SK-N-SH treated with all-trans-retinoic acid at 6 μM for 48 hours (cell line): ENCODE results near the gene RPL35.

Source experiments
- ATAC-seq: fragments of 200-7000 bp; cut with Tn5 transposase; 3 replicates; pipeline ENCODE4 v1.9.1; 2020; ENCODE audit warnings: mild to moderate bottlenecking, moderate library complexity
- BACH2 ChIP-seq: fragments of 250-450 bp; sonication (Bioruptor Pico); IDR thresholded peaks from 2 replicates; pipeline ENCODE4 v1.9.0; 2021; ENCODE audit warnings: mild to moderate bottlenecking, borderline replicate concordance
- CSDC2 ChIP-seq: fragments of 250-450 bp; sonication (Bioruptor Pico); IDR thresholded peaks from 2 replicates; pipeline ENCODE4 v1.5.0; 2020; ENCODE audit warnings: mild to moderate bottlenecking, moderate library complexity
- CSRNP3 ChIP-seq: fragments of 250-450 bp; sonication (Bioruptor Pico); IDR thresholded peaks from 2 replicates; pipeline ENCODE4 v1.5.1; 2021; ENCODE audit warnings: mild to moderate bottlenecking, moderate library complexity
- ESRRG ChIP-seq: fragments of 250-450 bp; sonication (Bioruptor Pico); IDR thresholded peaks from 2 replicates; pipeline ENCODE4 v1.6.1; 2021; ENCODE audit warnings: mild to moderate bottlenecking
- GLIS3 ChIP-seq: fragments of 250-450 bp; sonication (Bioruptor Pico); IDR thresholded peaks from 2 replicates; pipeline ENCODE4 v1.5.0; 2020; ENCODE audit warnings: mild to moderate bottlenecking, moderate library complexity
- ISL1 ChIP-seq: fragments of 250-450 bp; sonication (Bioruptor Pico); IDR thresholded peaks from 2 replicates; pipeline ENCODE4 v2.1.2; 2022; ENCODE audit warnings: mild to moderate bottlenecking, moderate library complexity
- OSR1 ChIP-seq: fragments of 250-450 bp; sonication (Bioruptor Pico); IDR thresholded peaks from 2 replicates; pipeline ENCODE4 v1.8.0; 2022; ENCODE audit warnings: moderate library complexity, mild to moderate bottlenecking, inconsistent platforms
- POU6F1 ChIP-seq: fragments of 250-450 bp; sonication (Bioruptor Pico); IDR thresholded peaks from 2 replicates; pipeline ENCODE4 v1.8.0; 2021; ENCODE audit warnings: low read depth, mild to moderate bottlenecking, moderate library complexity, borderline replicate concordance
- PPARA ChIP-seq: fragments of 250-450 bp; sonication (Bioruptor Pico); IDR thresholded peaks from 2 replicates; pipeline ENCODE4 v1.5.0; 2020; ENCODE audit warnings: mild to moderate bottlenecking, borderline replicate concordance
- RARB ChIP-seq: fragments of 250-450 bp; sonication (Bioruptor Pico); IDR thresholded peaks from 2 replicates; pipeline ENCODE4 v1.8.0; 2021; ENCODE audit warnings: mild to moderate bottlenecking, moderate library complexity
- TCF4 ChIP-seq: fragments of 250-450 bp; sonication (Bioruptor Pico); IDR thresholded peaks from 2 replicates; pipeline ENCODE4 v1.8.0; 2021; ENCODE audit warnings: mild to moderate bottlenecking, moderate library complexity, borderline replicate concordance
- TOX ChIP-seq: fragments of 250-450 bp; sonication (Bioruptor Pico); IDR thresholded peaks from 2 replicates; pipeline ENCODE4 v1.8.0; 2021; ENCODE audit warnings: mild to moderate bottlenecking, moderate library complexity, borderline replicate concordance
- ZC3H10 ChIP-seq: fragments of 250-450 bp; sonication (Bioruptor Pico); IDR thresholded peaks from 2 replicates; pipeline ENCODE4 v1.5.1; 2021; ENCODE audit warnings: mild to moderate bottlenecking, moderate library complexity
- ZFP3 ChIP-seq: fragments of 250-450 bp; sonication (Bioruptor Pico); IDR thresholded peaks from 2 replicates; pipeline ENCODE4 v1.5.0; 2020; ENCODE audit warnings: mild to moderate bottlenecking, moderate library complexity
- ZFP30 ChIP-seq: fragments of 450-650 bp; formaldehyde crosslinking; IDR thresholded peaks from 2 replicates; pipeline ENCODE4 v1.5.0; 2022; ENCODE audit warnings: mild to moderate bottlenecking, moderate library complexity
- ZNF565 ChIP-seq: fragments of 450-650 bp; formaldehyde crosslinking; conservative IDR thresholded peaks from 2 replicates; pipeline ENCODE4 v1.5.0; 2020; ENCODE audit warnings: low read depth, mild to moderate bottlenecking, moderate library complexity
- ZNF70 ChIP-seq: fragments of 450-650 bp; formaldehyde crosslinking; IDR thresholded peaks from 2 replicates; pipeline ENCODE4 v1.5.0; 2020; ENCODE audit warnings: mild to moderate bottlenecking, moderate library complexity
- TF ChIP-seq, protein P1 (sequence below): fragments of 250-450 bp; sonication (Bioruptor Pico); IDR thresholded peaks from 2 replicates; pipeline ENCODE4 v1.5.0; 2020; ENCODE audit warnings: mild to moderate bottlenecking, moderate library complexity
- TF ChIP-seq, protein P2 (sequence below): fragments of 250-450 bp; sonication (Bioruptor Pico); IDR thresholded peaks from 2 replicates; pipeline ENCODE4 v1.5.1; 2020; ENCODE audit warnings: low read depth, mild to moderate bottlenecking, moderate library complexity
- TF ChIP-seq, protein P3 (sequence below): fragments of 250-450 bp; sonication (Bioruptor Pico); IDR thresholded peaks from 2 replicates; pipeline ENCODE4 v1.8.0; 2020; ENCODE audit warnings: mild to moderate bottlenecking, moderate library complexity, borderline replicate concordance

Gene RPL35

DNA sequence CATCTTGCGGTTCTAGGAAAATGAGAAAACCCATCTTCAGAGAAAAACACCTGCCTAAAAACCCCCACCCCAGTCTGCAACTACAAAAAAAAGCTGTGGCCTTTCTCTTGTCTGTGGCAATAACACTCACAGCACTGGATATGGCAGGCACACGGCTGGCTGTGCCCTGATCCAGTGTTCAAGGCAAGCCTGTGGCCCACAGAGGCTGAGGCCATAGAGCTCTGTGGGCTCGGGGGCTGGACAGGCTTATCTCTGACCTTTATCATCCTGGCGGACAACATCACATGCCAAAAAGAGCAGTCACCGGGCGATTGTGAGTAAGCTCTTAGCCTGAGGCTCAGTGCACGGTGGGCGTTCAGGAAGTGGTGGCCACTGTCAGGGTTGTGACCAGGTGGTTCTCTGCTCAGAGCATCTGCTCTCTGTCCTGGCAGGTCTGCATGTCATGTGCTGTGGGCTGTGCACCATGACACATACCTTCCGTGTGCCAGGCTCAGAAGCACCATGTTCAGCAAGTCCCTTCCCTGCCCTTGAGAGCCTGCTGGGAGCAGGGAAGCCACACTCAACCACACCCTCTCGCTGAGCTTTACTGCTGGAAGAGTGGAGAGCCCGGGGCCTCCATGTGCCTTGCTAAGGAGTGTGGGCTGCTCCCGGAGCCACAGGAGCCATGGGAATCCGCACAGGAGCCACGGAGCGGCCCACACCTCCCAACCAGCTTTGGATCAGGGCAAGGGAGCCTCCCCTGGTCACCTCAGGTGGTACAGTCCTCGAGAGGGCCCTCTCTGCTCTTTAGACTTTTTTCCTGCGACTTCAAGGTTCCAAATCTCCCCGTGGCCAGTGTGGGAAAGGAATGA, 43.1 kb downstream of the RPL35 start:
- TF ChIP-seq, protein P1, sequence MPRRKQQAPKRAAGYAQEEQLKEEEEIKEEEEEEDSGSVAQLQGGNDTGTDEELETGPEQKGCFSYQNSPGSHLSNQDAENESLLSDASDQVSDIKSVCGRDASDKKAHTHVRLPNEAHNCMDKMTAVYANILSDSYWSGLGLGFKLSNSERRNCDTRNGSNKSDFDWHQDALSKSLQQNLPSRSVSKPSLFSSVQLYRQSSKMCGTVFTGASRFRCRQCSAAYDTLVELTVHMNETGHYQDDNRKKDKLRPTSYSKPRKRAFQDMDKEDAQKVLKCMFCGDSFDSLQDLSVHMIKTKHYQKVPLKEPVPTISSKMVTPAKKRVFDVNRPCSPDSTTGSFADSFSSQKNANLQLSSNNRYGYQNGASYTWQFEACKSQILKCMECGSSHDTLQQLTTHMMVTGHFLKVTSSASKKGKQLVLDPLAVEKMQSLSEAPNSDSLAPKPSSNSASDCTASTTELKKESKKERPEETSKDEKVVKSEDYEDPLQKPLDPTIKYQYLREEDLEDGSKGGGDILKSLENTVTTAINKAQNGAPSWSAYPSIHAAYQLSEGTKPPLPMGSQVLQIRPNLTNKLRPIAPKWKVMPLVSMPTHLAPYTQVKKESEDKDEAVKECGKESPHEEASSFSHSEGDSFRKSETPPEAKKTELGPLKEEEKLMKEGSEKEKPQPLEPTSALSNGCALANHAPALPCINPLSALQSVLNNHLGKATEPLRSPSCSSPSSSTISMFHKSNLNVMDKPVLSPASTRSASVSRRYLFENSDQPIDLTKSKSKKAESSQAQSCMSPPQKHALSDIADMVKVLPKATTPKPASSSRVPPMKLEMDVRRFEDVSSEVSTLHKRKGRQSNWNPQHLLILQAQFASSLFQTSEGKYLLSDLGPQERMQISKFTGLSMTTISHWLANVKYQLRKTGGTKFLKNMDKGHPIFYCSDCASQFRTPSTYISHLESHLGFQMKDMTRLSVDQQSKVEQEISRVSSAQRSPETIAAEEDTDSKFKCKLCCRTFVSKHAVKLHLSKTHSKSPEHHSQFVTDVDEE (CRISPR knock-in tag) = peak; percentile 54; the same call in 1 of the 2 replicates
- no peak for TF ChIP-seq ESRRG (CRISPR knock-in tag)
- no peak for TF ChIP-seq ZFP30 (CRISPR knock-in tag)
- no peak for TF ChIP-seq OSR1
- TF ChIP-seq, protein P2, sequence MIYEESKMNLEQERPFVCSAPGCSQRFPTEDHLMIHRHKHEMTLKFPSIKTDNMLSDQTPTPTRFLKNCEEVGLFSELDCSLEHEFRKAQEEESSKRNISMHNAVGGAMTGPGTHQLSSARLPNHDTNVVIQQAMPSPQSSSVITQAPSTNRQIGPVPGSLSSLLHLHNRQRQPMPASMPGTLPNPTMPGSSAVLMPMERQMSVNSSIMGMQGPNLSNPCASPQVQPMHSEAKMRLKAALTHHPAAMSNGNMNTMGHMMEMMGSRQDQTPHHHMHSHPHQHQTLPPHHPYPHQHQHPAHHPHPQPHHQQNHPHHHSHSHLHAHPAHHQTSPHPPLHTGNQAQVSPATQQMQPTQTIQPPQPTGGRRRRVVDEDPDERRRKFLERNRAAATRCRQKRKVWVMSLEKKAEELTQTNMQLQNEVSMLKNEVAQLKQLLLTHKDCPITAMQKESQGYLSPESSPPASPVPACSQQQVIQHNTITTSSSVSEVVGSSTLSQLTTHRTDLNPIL (CRISPR knock-in tag) = no peak
- no peak for TF ChIP-seq ZC3H10 (CRISPR knock-in tag)
- TF ChIP-seq RARB (CRISPR knock-in tag) = no peak
- no peak for TF ChIP-seq TOX (CRISPR knock-in tag)
- no peak for TF ChIP-seq ZNF565 (CRISPR knock-in tag)
- TF ChIP-seq, protein P3, sequence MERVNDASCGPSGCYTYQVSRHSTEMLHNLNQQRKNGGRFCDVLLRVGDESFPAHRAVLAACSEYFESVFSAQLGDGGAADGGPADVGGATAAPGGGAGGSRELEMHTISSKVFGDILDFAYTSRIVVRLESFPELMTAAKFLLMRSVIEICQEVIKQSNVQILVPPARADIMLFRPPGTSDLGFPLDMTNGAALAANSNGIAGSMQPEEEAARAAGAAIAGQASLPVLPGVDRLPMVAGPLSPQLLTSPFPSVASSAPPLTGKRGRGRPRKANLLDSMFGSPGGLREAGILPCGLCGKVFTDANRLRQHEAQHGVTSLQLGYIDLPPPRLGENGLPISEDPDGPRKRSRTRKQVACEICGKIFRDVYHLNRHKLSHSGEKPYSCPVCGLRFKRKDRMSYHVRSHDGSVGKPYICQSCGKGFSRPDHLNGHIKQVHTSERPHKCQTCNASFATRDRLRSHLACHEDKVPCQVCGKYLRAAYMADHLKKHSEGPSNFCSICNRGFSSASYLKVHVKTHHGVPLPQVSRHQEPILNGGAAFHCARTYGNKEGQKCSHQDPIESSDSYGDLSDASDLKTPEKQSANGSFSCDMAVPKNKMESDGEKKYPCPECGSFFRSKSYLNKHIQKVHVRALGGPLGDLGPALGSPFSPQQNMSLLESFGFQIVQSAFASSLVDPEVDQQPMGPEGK = no peak
- TF ChIP-seq PPARA (CRISPR knock-in tag) = no peak
- no peak for TF ChIP-seq CSRNP3
- TF ChIP-seq ZFP3 (CRISPR knock-in tag) = no peak
- TF ChIP-seq TCF4 = peak; percentile 40; the same call in 1 of the 2 replicates
- no peak for TF ChIP-seq GLIS3 (CRISPR knock-in tag)
- peak; percentile 72 for ATAC-seq

GRCh38 chr9:124815601-124816000, 46.2 kb downstream of the RPL35 start:
- no peak for TF ChIP-seq ISL1 (CRISPR knock-in tag)
- no peak for TF ChIP-seq RARB (CRISPR knock-in tag)
- TF ChIP-seq CSDC2 (CRISPR knock-in tag) = no peak
- no peak for TF ChIP-seq CSRNP3
- TF ChIP-seq POU6F1 (CRISPR knock-in tag) = no peak
- no peak for TF ChIP-seq ZFP3 (CRISPR knock-in tag)
- TF ChIP-seq, all 23 proteins: peak for 0
- ATAC-seq = no peak

DNA sequence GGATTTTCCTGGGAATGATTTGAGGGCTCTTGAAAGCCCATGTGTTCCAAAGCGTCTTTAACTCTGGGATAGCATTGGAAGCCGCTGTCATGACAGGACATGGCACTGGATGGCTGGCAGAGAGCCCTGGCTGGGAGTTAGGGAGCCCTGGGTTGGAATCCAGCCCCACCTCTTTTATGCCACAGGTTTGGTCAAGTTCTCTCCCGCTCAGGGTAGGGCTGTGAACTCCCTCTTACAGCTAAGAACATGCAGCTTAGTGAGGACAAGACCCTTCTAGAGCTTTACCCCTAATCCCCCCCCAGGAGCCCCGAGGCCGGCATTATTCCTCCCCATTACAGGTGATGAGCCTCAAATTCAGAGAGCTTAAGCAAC, 47.6 kb downstream of the RPL35 start:
- ATAC-seq = no peak
- TF ChIP-seq ZNF70 (CRISPR knock-in tag) (no peak), ISL1 (CRISPR knock-in tag) (no peak), CSDC2 (CRISPR knock-in tag) (no peak), ZFP3 (CRISPR knock-in tag) (no peak), BACH2 (no peak), OSR1 (no peak)
- TF ChIP-seq, protein P1 (CRISPR knock-in tag) = no peak
- TF ChIP-seq, protein P3 = no peak
